Endodermal cell (in vitro differentiated cells): ENCODE results near the gene RARRES2. TPM values are rescaled to one million over a fixed set of nuclear protein-coding genes. Genes with fewer than 3 reads are reported as not detected.

Source experiments
- DNase-seq: peaks from one replicate; pipeline ENCODE4 v3.0.0-alpha.2; 2017
- H3K27ac ChIP-seq: 2 replicates; pipeline ENCODE4 v1.5.1; 2013; ENCODE audit warnings: mild to moderate bottlenecking, low read depth, low read length, moderate library complexity
- H3K27me3 ChIP-seq: 2 replicates; pipeline ENCODE4 v1.6.1; 2013; ENCODE audit warnings: mild to moderate bottlenecking, low read length, moderate library complexity; ENCODE audit not compliant: insufficient read depth, control insufficient read depth, poor library complexity, severe bottlenecking
- H3K36me3 ChIP-seq: 2 replicates; pipeline ENCODE4 v1.7.0; 2013; ENCODE audit warnings: mild to moderate bottlenecking, low read length, moderate library complexity; ENCODE audit not compliant: control insufficient read depth, insufficient read depth
- H3K4me1 ChIP-seq: one replicate; pipeline ENCODE4 v1.7.0; 2013; ENCODE audit warnings: low read length; ENCODE audit not compliant: control insufficient read depth, insufficient read depth
- H3K4me3 ChIP-seq: 2 replicates; pipeline ENCODE4 v1.5.1; 2013; ENCODE audit warnings: mild to moderate bottlenecking, low read length, moderate library complexity
- H3K9ac ChIP-seq: 2 replicates; pipeline ENCODE4 v1.6.1; 2013; ENCODE audit warnings: mild to moderate bottlenecking, low read length, moderate library complexity; ENCODE audit not compliant: poor library complexity, severe bottlenecking; ENCODE audit errors: extremely low read depth
- H3K9me3 ChIP-seq: 2 replicates; pipeline ENCODE4 v1.6.1; 2013; ENCODE audit warnings: mild to moderate bottlenecking, low read length, moderate library complexity; ENCODE audit not compliant: control insufficient read depth
- H3K27ac Mint-ChIP-seq: 2 replicates; pipeline ENCODE4 v1.8.0; 2020; ENCODE audit warnings: mixed read lengths
- H3K27me3 Mint-ChIP-seq: 2 replicates; pipeline ENCODE4 v1.8.0; 2021; ENCODE audit warnings: mild to moderate bottlenecking, mixed read lengths; ENCODE audit not compliant: insufficient read depth
- H3K36me3 Mint-ChIP-seq: 2 replicates; pipeline ENCODE4 v1.8.0; 2020; ENCODE audit warnings: low read depth, mixed read lengths
- H3K4me1 Mint-ChIP-seq: 2 replicates; pipeline ENCODE4 v1.8.0; 2020; ENCODE audit warnings: mixed read lengths
- H3K4me3 Mint-ChIP-seq: 2 replicates; pipeline ENCODE4 v1.8.0; 2020; ENCODE audit warnings: mild to moderate bottlenecking, moderate library complexity, mixed read lengths
- H3K9me3 Mint-ChIP-seq: 2 replicates; pipeline ENCODE4 v1.8.0; 2020; ENCODE audit warnings: mild to moderate bottlenecking, mixed read lengths
- CTCF ChIP-seq: fragments of 200-600 bp; sonication (generic); conservative IDR thresholded peaks from 2 replicates; pipeline ENCODE4 v1.5.0; 2021; ENCODE audit warnings: antibody characterized with exemption, mild to moderate bottlenecking
- WGBS, 2 experiments: methylation state at CpG; one replicate each; pipeline versions ENCODE4 v1.1.5 to v1.1.7; 2013; ENCODE audit warnings: missing lambda C conversion rate in 2 of 2, mixed read lengths in 1 of 2; ENCODE audit not compliant: insufficient coverage in 1 of 2, insufficient read length in 1 of 2; 5-methylcytosine and 5-hydroxymethylcytosine counted together
- total RNA-seq, 2 donors: library from RNA; stranded (reverse); fragmentation: NEBNext Ultra II Directional in 1 of 2; extraction: Animal tissue kit (Norgen Biotek cat#: 25700) in 1 of 2; gene quantifications; 2 replicates in 1 of 2; 3 replicates in 1 of 2; pipeline ENCODE4 v1.2.1, GENCODE V29; 2021

The RARRES2 gene
- total RNA-seq, 2 donors from 2014 or later, result 32.2 to 48.2 TPM

GRCh38 chr7:150357771-150358427 lies 16.5 kb upstream of the RARRES2 start:
- DNase-seq, result peak; percentile 68
- H3K27ac Mint-ChIP-seq, result no peak overlapping the region

GRCh38 chr7:150357270-150357669 lies 15.8 kb upstream of the RARRES2 start:
- no peaks in the 10 kb centered on the region for H3K27me3 Mint-ChIP-seq
- H3K4me3 Mint-ChIP-seq, result no peak overlapping the region
- peaks cover 8% of the 10 kb centered on the region for H3K4me1 Mint-ChIP-seq
- Histone ChIP-seq H3K27me3 (no peaks in the 10 kb centered on the region), H3K27ac (no peak overlapping the region), H3K9me3 (no peaks in the 10 kb centered on the region), H3K4me1 (no peaks in the 10 kb centered on the region), H3K36me3 (no peaks in the 10 kb centered on the region), H3K9ac (no peak overlapping the region), H3K4me3 (no peak overlapping the region)
- no peak for TF ChIP-seq CTCF
- 91 to 92% methylated on average over 6 to 9 of the region's 9 CpGs for WGBS, 2 experiments
- no peak for DNase-seq
- H3K36me3 Mint-ChIP-seq, result no peaks in the 10 kb centered on the region
- no peaks in the 10 kb centered on the region for H3K9me3 Mint-ChIP-seq
- no peak overlapping the region for H3K27ac Mint-ChIP-seq

More at GRCh38 chr7:150357771-150358427, 16.5 kb upstream of the RARRES2 start:
- H3K4me1 Mint-ChIP-seq, result peaks cover 8% of the 10 kb centered on the region
- Histone ChIP-seq H3K9me3 (no peaks in the 10 kb centered on the region), H3K4me1 (no peaks in the 10 kb centered on the region), H3K36me3 (no peaks in the 10 kb centered on the region), H3K9ac (no peak overlapping the region), H3K27me3 (no peaks in the 10 kb centered on the region), H3K4me3 (no peak overlapping the region), H3K27ac (no peak overlapping the region)
- H3K36me3 Mint-ChIP-seq, result no peaks in the 10 kb centered on the region
- TF ChIP-seq CTCF, result peak; percentile 62
- H3K27me3 Mint-ChIP-seq, result no peaks in the 10 kb centered on the region
- WGBS, 2 experiments, result 83 to 85% methylated on average over 12 to 13 of the region's 13 CpGs
- no peaks in the 10 kb centered on the region for H3K9me3 Mint-ChIP-seq
- no peak overlapping the region for H3K4me3 Mint-ChIP-seq

GRCh38 chr7:150356265-150356897 lies 15.0 kb upstream of the RARRES2 start:
- H3K4me3 ChIP-seq, result no peak overlapping the region
- peaks cover 2% of the 10 kb centered on the region for H3K4me1 Mint-ChIP-seq
- peak; percentile 82 for TF ChIP-seq CTCF
- no peaks in the 10 kb centered on the region for H3K36me3 Mint-ChIP-seq
- peak; percentile 61 for DNase-seq
- no peak overlapping the region for H3K9ac ChIP-seq
- no peak overlapping the region for H3K4me3 Mint-ChIP-seq
- no peaks in the 10 kb centered on the region for H3K9me3 Mint-ChIP-seq
- H3K4me1 ChIP-seq, result no peaks in the 10 kb centered on the region
- H3K27me3 Mint-ChIP-seq, result no peaks in the 10 kb centered on the region
- H3K27ac ChIP-seq, result no peak overlapping the region
- H3K27me3 ChIP-seq, result no peaks in the 10 kb centered on the region
- no peaks in the 10 kb centered on the region for H3K9me3 ChIP-seq
- H3K36me3 ChIP-seq, result no peaks in the 10 kb centered on the region
- WGBS, 2 experiments, result 38 to 54% methylated on average over 3 to 6 of the region's 6 CpGs
- H3K27ac Mint-ChIP-seq, result no peak overlapping the region
